NCI-H2227 (cell line): ENCODE data around the gene DBNL.
A peak's percentile ranks its signal among the peaks of the same experiment; 100 is the strongest.

ENCODE experiments used
- DNase-seq: peaks from one replicate; lab custom pipeline; 2025; ENCODE audit not compliant: unreplicated experiment; lab: John Stamatoyannopoulos, UW

Gene DBNL

GRCh38 chr7:44076101-44076895 lies 31.8 kb downstream of the DBNL start:
- no peak for DNase-seq

DNA sequence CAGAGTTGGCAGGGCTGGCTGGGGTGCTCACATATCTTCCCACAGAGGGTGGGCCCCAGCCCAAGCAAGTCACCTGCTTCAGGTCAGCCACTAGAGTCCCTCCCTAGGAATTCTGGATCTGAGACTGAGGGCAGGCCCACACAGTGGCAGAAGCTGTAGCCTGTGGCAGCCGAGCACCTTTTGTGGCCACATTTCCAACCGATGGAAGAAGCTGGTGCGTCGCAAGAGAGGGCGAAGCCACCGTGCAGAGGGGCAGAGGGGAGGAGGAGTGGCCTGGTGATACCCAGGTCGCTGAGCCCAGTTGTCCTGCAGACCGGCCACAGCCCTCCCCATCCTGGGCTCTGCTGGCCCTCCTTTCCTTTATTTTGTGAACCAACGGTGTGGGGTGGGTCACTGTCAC lies 32.6 kb downstream of the DBNL start:
- no peak for DNase-seq

GRCh38 chr7:44077681-44078091 lies 33.2 kb downstream of the DBNL start:
- no peak for DNase-seq

- DNase-seq: no peak
Observed at GRCh38 chr7:44078521-44078920, 34.0 kb downstream of the DBNL start.

GRCh38 chr7:44079331-44080021 lies 35.0 kb downstream of the DBNL start:
- DNase-seq: no peak

- DNase-seq: no peak
Observed at GRCh38 chr7:44080118-44080517, 35.6 kb downstream of the DBNL start.

DNA sequence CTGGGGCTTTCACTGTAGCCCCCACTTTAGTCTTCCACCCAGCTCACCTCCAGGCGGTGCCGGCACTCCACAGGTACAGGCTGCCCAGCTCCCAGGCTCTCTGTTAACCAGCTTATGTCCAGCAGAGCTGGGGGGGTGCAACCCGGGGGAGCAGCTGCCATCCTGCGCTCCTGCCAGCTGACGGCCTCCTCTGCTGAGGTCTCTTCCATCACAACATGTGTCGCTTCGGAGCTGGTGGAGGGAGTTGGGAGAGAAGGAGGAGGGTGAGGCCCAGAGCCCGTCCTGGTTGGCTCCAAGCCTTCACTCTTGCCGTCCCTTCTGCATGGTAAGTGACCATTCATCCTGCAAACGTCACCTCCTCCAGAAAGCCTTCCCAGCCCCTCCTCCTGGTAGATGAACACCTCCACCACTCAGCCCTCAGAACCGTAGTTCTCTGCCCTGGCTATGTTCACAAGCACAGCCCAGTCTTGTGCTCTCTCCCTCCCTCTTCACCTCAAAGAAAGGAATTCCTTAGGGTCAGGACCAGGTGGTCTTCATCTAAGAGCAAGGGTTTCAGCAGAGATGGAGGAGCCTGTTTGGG lies 36.3 kb downstream of the DBNL start:
- no peak for DNase-seq

GRCh38 chr7:44081266-44081748 lies 36.8 kb downstream of the DBNL start:
- no peak for DNase-seq

GRCh38 chr7:44082541-44083207 lies 38.2 kb downstream of the DBNL start:
- peak; percentile 97 for DNase-seq

GRCh38 chr7:44083796-44084195 lies 39.3 kb downstream of the DBNL start:
- DNase-seq: no peak

GRCh38 chr7:44084701-44085100 lies 40.2 kb downstream of the DBNL start:
- DNase-seq: no peak

GRCh38 chr7:44085546-44085945 lies 41.0 kb downstream of the DBNL start:
- no peak for DNase-seq

DNA sequence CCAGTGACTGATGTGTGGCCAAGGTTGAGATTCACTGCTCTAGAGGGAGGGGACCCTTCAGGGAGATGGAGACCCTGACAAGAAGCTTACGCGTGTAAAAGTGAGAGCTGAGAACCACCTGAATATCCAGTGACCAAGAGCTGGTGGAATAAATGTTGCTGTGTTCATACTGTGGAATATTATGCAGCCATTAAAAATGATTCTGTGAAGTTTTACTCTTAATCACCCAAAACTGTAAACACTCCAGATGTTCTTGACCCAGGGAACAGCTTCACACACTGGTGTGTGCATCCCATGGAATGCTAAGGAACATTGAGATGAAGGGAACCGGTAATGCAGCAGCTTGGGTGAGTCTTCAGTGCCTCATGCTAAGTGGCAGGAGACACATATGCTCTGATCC lies 42.1 kb downstream of the DBNL start:
- DNase-seq: no peak

GRCh38 chr7:44087911-44088838 lies 43.7 kb downstream of the DBNL start:
- no peak for DNase-seq

DNA sequence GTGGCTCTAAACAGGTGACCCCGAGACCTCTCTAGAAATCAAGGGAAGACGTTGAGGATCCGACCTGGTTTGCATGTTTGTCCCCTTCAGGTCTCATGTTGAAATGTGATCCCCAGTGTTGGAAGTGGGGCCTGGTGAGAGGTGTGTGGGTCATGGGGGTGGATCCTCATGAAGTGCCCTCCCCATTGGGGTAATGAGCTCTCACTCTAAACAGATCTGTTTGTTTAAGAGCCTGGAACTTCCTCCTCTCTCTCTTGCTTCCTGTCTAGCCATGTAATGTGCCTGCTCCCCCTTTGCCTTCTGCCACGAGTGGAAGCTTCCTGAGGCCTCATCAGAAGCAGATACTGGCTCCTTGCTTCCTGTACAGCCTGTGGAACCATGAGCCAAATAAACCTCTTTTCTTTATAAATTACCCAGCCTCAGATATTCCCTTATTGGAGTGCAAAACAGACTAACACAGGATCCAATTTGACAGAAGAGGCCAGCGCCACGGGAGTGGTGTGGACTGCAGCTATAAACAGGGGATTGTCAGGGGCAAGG lies 48.7 kb downstream of the DBNL start:
- DNase-seq: no peak

DNA sequence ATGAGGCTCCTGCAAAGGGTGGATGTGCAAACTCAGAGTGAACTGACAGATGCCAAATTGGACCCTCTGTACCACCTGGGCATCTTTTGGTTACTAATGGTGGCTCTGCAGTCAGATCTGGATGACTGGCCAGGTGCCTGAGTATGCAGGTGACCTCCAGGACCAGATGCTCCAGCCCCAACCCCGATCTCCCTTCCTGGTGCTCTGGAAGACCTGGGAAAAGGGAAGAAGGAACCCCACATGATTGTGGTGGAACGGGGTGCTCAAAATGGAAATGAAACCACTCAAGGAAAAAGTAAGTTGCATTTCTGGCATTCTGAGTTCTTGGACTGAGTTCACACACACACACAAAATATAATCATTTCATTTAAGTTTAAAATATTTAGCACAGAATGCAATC lies 49.9 kb downstream of the DBNL start:
- no peak for DNase-seq

DNA sequence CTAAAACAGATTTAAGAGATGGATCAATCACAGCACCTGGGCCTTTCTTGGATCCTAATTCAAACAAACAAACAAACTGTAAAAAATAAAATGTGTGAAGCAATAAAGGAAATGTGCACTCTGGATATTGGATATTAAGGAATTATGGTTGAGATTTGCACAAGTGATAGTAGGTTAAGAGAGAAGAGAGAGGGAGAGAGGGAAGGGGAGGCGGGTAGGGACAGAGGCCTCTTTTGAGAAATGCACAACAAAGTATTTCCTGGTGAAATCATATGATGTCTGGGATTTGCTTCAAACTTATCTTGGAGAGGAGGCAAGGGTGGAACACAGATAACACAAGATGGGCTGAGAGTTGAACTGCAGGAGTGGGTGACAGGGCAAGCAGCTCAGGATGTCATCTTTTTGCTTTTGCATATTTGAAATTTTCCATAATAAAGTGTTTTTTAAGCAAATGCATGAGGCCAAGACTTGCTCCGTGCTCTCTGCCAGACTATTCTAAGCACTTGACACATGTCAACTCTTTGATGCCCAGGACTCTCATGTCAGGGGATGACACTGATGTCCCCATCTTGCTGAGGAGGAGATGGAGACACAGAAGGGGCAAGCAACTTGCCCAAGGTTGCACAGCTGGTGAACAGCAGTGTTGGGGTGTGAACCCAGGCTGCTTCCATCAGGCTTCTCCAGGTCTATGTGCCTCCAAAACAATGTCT lies 50.5 kb downstream of the DBNL start:
- DNase-seq: no peak

GRCh38 chr7:44095781-44096180 lies 51.3 kb downstream of the DBNL start:
- DNase-seq: no peak

GRCh38 chr7:44096326-44096881 lies 51.9 kb downstream of the DBNL start:
- DNase-seq: no peak
